HCT116 (cell line): ENCODE measurements around the gene PRRT1B. TPM values are rescaled to one million over a fixed set of nuclear protein-coding genes. Genes with fewer than 3 reads are reported as not detected.

Experiments used
- ATAC-seq: fragments of 200-7000 bp; cut with Tn5 transposase; 2 replicates; pipeline ENCODE4 v1.9.1; 2020; ENCODE audit warnings: mild to moderate bottlenecking, moderate library complexity
- BruUV-seq: library from RNA; stranded (reverse); fragments of 400-500 nt; replicated peaks from 2 replicates; lab custom pipeline; 2021; lab: Mats Ljungman, UMichigan
- CTCF ChIA-PET: fragments of 300-600 bp; sonication (Branson Sonifier 250); formaldehyde crosslinking; loops from one replicate; lab custom pipeline; 2021; ENCODE audit warnings: antibody characterized with exemption; lab: Charles Lee
- POLR2A ChIA-PET: fragments of 300-600, 350-600 bp; sonication (Branson Sonifier 250); formaldehyde crosslinking; loops from one replicate; lab custom pipeline; 2021; ENCODE audit warnings: antibody characterized with exemption; lab: Charles Lee
- RAD21 ChIA-PET, 2 experiments: fragments of 300-600 bp; sonication (Branson Sonifier 250); formaldehyde crosslinking; loops; one replicate each; lab custom pipeline; 2023; ENCODE audit warnings: low total read pairs in 2 of 2; ENCODE audit not compliant: uncharacterized antibody in 2 of 2, unreplicated experiment in 2 of 2, low non-redundant PET in 1 of 2; lab: Charles Lee
- DNase-seq: peaks from one replicate; pipeline ENCODE4 v3.0.0-alpha.2; 2010; ENCODE audit warnings: low read depth, low spot score
- H2AFZ ChIP-seq: fragments of 200-600 bp; shearing (Covaris generic), sonication (generic); 2 replicates; pipeline ENCODE4 v1.6.1; 2017; ENCODE audit warnings: low read depth, mixed run types, mixed read lengths, antibody characterized with exemption, low read length; ENCODE audit not compliant: poor library complexity, severe bottlenecking
- H3K27ac ChIP-seq: 2 replicates; pipeline ENCODE4 v1.5.1; 2012; ENCODE audit warnings: low read depth, low read length
- H3K27me3 ChIP-seq: fragments of 200-600 bp; sonication (generic); 2 replicates; pipeline ENCODE4 v1.6.1; 2016; ENCODE audit warnings: mixed run types, low read length, mixed read lengths; ENCODE audit not compliant: insufficient read depth
- H3K36me3 ChIP-seq, 2 experiments: fragments of 200-500 bp in 1 of 2; fragments of 200-600 bp in 1 of 2; sonication (Bioruptor generic) in 1 of 2; sonication (generic) in 1 of 2; 2 replicates each; pipeline versions ENCODE4 v1.5.1 to v1.6.1; 2014 to 2016; ENCODE audit warnings: low read length in 2 of 2, inconsistent platforms in 1 of 2, mixed read lengths in 1 of 2, mixed run types in 1 of 2; ENCODE audit not compliant: insufficient read depth in 2 of 2, control insufficient read depth in 1 of 2
- H3K4me1 ChIP-seq, 2 experiments: fragments of 200-600 bp in 1 of 2; sonication (generic) in 1 of 2; 2 replicates each; pipeline versions ENCODE4 v1.5.1 to v1.6.1; 2012 to 2017; ENCODE audit warnings: low read length in 2 of 2, inconsistent platforms in 1 of 2, mild to moderate bottlenecking in 1 of 2, mixed read lengths in 1 of 2, mixed run types in 1 of 2, moderate library complexity in 1 of 2; ENCODE audit not compliant: insufficient read depth in 2 of 2, control insufficient read depth in 1 of 2
- H3K4me2 ChIP-seq: fragments of 200-600 bp; sonication (generic); 2 replicates; pipeline ENCODE4 v1.6.1; 2017; ENCODE audit warnings: mixed run types, low read length, mixed read lengths
- H3K4me3 ChIP-seq, 2 experiments: fragments of 200-600 bp in 1 of 2; sonication (generic) in 1 of 2; replicated peaks in 1 of 2; 2 replicates each; pipeline ENCODE4 v1.5.1; 2011 to 2016; ENCODE audit warnings: low read length in 2 of 2, control low read depth in 1 of 2, low read depth in 1 of 2, mild to moderate bottlenecking in 1 of 2, mixed read lengths in 1 of 2, mixed run types in 1 of 2
- H3K79me2 ChIP-seq: fragments of 200-600 bp; sonication (generic); 2 replicates; pipeline ENCODE4 v1.6.1; 2017; ENCODE audit warnings: mild to moderate bottlenecking, mixed run types, low read length, moderate library complexity, mixed read lengths; ENCODE audit not compliant: insufficient read depth
- H3K9ac ChIP-seq: fragments of 200-600 bp; sonication (generic); 2 replicates; pipeline ENCODE4 v1.6.1; 2016; ENCODE audit warnings: low read length, mixed read lengths
- H3K9me2 ChIP-seq: fragments of 200-600 bp; sonication (generic), shearing (Covaris generic); 2 replicates; pipeline ENCODE4 v1.6.1; 2017; ENCODE audit warnings: mixed run types, mild to moderate bottlenecking, moderate library complexity; ENCODE audit not compliant: insufficient read depth
- H3K9me3 ChIP-seq, 2 experiments: fragments of 200-500 bp in 1 of 2; fragments of 200-600 bp in 1 of 2; sonication (Bioruptor generic) in 1 of 2; sonication (generic) in 1 of 2; 2 replicates each; pipeline ENCODE4 v1.6.1; 2014 to 2017; ENCODE audit warnings: low read length in 2 of 2, mixed read lengths in 2 of 2, inconsistent platforms in 1 of 2, low read depth in 1 of 2, mild to moderate bottlenecking in 1 of 2, mixed run types in 1 of 2, moderate library complexity in 1 of 2; ENCODE audit not compliant: control insufficient read depth in 1 of 2, insufficient read depth in 1 of 2
- H4K20me1 ChIP-seq: fragments of 200-600 bp; sonication (generic), shearing (Covaris generic); 2 replicates; pipeline ENCODE4 v1.6.1; 2017; ENCODE audit warnings: mixed run types, mild to moderate bottlenecking, moderate library complexity; ENCODE audit not compliant: insufficient read depth
- CEBPB ChIP-seq: IDR thresholded peaks from 2 replicates; pipeline ENCODE4 v1.6.1; 2012; ENCODE audit warnings: low read depth
- RAD21 ChIP-seq: IDR thresholded peaks from 2 replicates; pipeline ENCODE4 v1.6.1; 2012; ENCODE audit warnings: low read depth, mild to moderate bottlenecking
- SIN3A ChIP-seq: IDR thresholded peaks from 2 replicates; pipeline ENCODE4 v1.6.1; 2012; ENCODE audit warnings: low read depth
- SP1 ChIP-seq: IDR thresholded peaks from 2 replicates; pipeline ENCODE4 v1.6.1; 2012; ENCODE audit warnings: low read depth
- TCF7L2 ChIP-seq: IDR thresholded peaks from 2 replicates; pipeline ENCODE4 v1.7.0; 2011; ENCODE audit warnings: borderline replicate concordance, inconsistent platforms; ENCODE audit not compliant: insufficient read depth, insufficient read length; ENCODE audit errors: extremely low read depth
- intact Hi-C: fragments of 100-400 bp; cut with micrococcal nuclease; formaldehyde crosslinking; loops from 2 replicates; pipeline ENCODE4 v1.10.0; 2022
- total RNA-seq: library from RNA; stranded (reverse); gene quantifications from one replicate; pipeline ENCODE4 v1.2.1, GENCODE V29; 2021; ENCODE audit not compliant: unreplicated experiment
- TF ChIP-seq, protein P1 (sequence below), 3 experiments: fragments of 200-600 bp in 1 of 3; sonication (generic) in 1 of 3; IDR thresholded peaks in 2 of 3; conservative IDR thresholded peaks in 1 of 3; 2 replicates each; pipeline ENCODE4 v1.5.1; 2012 to 2017; ENCODE audit warnings: low read depth in 2 of 3, low read length in 2 of 3, antibody characterized with exemption in 1 of 3, borderline replicate concordance in 1 of 3, control low read depth in 1 of 3, mild to moderate bottlenecking in 1 of 3, mixed read lengths in 1 of 3, mixed run types in 1 of 3, moderate library complexity in 1 of 3; ENCODE audit not compliant: insufficient read depth in 1 of 3

PRRT1B gene
- total RNA-seq, 1 experiment from 2014 or later: not detected

DNA sequence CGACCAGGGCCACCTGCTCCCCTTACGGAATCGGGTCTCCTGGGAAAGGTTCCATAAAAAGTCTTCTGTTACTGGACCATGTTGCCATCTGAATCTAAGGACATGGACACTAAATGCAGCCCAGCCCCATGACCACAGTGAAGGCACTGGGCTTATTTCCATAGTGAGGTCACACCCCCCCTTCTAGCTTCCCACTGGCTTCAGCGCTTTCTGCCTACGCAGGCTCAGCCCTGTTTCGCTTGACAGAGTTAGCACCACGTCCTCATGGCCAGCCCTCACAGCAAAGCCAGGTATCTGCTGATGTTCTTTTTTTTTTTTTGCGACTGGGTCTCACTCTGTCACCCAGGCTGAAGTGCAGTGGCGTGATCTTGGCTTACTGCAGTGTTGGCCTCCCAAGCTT is 28.4 kb upstream of the PRRT1B start:
- H3K27ac ChIP-seq: no peak overlapping the region
- H3K9me2 ChIP-seq: no peaks in the 10 kb centered on the region
- no peak for TF ChIP-seq CEBPB
- TF ChIP-seq, protein P1, sequence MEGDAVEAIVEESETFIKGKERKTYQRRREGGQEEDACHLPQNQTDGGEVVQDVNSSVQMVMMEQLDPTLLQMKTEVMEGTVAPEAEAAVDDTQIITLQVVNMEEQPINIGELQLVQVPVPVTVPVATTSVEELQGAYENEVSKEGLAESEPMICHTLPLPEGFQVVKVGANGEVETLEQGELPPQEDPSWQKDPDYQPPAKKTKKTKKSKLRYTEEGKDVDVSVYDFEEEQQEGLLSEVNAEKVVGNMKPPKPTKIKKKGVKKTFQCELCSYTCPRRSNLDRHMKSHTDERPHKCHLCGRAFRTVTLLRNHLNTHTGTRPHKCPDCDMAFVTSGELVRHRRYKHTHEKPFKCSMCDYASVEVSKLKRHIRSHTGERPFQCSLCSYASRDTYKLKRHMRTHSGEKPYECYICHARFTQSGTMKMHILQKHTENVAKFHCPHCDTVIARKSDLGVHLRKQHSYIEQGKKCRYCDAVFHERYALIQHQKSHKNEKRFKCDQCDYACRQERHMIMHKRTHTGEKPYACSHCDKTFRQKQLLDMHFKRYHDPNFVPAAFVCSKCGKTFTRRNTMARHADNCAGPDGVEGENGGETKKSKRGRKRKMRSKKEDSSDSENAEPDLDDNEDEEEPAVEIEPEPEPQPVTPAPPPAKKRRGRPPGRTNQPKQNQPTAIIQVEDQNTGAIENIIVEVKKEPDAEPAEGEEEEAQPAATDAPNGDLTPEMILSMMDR (IDR thresholded peaks at IDR 0.05 in 2 of 3, conservative IDR thresholded peaks at IDR 0.05 in 1 of 3; ENCODE audit: borderline replicate concordance in 1 of 3, insufficient read depth in 1 of 3, low read depth in 2 of 3, low read length in 2 of 3): no peak
- TF ChIP-seq, all 23 proteins: peak for 0
- POLR2A ChIA-PET: no interaction called here
- Histone ChIP-seq H3K36me3 (peaks cover 21 to 42% of the 10 kb centered on the region in 2 experiments), H3K9ac (no peak overlapping the region), H3K4me3 (no peak overlapping the region), H3K4me1 (no peaks in the 10 kb centered on the region), H3K9me3 (no peaks in the 10 kb centered on the region), H3K4me2 (no peak overlapping the region), H3K79me2 (no peaks in the 10 kb centered on the region), H4K20me1 (no peaks in the 10 kb centered on the region), H2AFZ (no peak overlapping the region), H3K27me3 (no peaks in the 10 kb centered on the region)
- DNase-seq: no peak
- RAD21 ChIA-PET: no interaction called here
- CTCF ChIA-PET: no interaction called here
- intact Hi-C loops: no loop called here
- BruUV-seq: no TSS peak
- ATAC-seq: no peak

DNA sequence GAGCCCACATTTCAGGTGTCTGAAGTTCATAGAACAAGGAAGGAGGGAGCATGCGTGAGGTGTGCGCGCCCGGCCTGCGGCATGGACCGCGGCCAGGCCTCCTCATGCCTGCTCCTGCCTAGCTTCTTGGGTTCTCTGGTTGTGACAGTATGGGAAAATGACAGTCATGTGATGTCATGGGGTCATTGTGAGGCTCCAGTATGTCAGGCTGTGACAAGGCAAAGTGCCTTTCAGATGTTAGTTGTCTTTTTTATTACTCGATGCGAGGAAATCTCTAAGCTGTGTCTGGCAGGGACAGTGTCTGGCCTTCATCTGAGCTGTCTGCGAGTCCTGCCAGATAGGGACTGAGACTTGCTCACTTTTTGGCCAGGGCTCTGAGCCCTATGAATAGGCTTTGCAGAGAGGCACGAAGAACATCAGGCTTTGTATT is 27.5 kb upstream of the PRRT1B start:
- Histone ChIP-seq H3K36me3 (peaks cover 19 to 42% of the 10 kb centered on the region in 2 experiments), H4K20me1 (no peaks in the 10 kb centered on the region), H2AFZ (no peak overlapping the region), H3K9ac (no peak overlapping the region), H3K4me3 (no peak overlapping the region), H3K4me2 (no peak overlapping the region), H3K27me3 (no peaks in the 10 kb centered on the region), H3K9me3 (no peaks in the 10 kb centered on the region), H3K4me1 (no peaks in the 10 kb centered on the region), H3K27ac (no peak overlapping the region), H3K9me2 (no peaks in the 10 kb centered on the region), H3K79me2 (no peaks in the 10 kb centered on the region)
- intact Hi-C loops: no loop called here
- BruUV-seq: no TSS peak
- TF ChIP-seq, protein P1 (IDR thresholded peaks at IDR 0.05 in 2 of 3, conservative IDR thresholded peaks at IDR 0.05 in 1 of 3; ENCODE audit: borderline replicate concordance in 1 of 3, insufficient read depth in 1 of 3, low read depth in 2 of 3, low read length in 2 of 3): no peak
- TF ChIP-seq RAD21 (no peak), TCF7L2 (no peak), SP1 (no peak), SIN3A (no peak)
- CTCF ChIA-PET: no interaction called here
- RAD21 ChIA-PET: no interaction called here
- POLR2A ChIA-PET: no interaction called here
- ATAC-seq (no peak), DNase-seq (no peak)
